ENCODE measurements around the gene C20orf173. TPM values are rescaled to one million over a fixed set of nuclear protein-coding genes. Genes with fewer than 3 reads are reported as not detected.

C20orf173 gene
- total RNA-seq, 2 experiments from 2014 or later = not detected

- Mint-ChIP-seq H3K4me3 (no peak overlapping the region), H3K27ac (no peak overlapping the region), H3K36me3 (ENCODE audit: low read depth) (peaks cover 63% of the 10 kb centered on the region), H3K4me1 (ENCODE audit: low read depth) (peaks cover under 1% of the 10 kb centered on the region), H3K9me3 (no peaks in the 10 kb centered on the region), H3K27me3 (no peaks in the 10 kb centered on the region)
- DNase-seq = no peak
- TF ChIP-seq CTCF (IDR thresholded peaks at IDR 0.05) = no peak
- ChIA-PET POLR2A (interaction anchor here (0.7 to 1.7 kb wide), 5 partner anchors 8 to 244 kb away, joined by 3 read pairs; no protein-coding TSS in a partner anchor), CTCF (interaction anchor here (1.0 kb wide), 2 partner anchors 8 to 18 kb away, joined by 3 to 5 read pairs; no protein-coding TSS in a partner anchor)
- ATAC-seq = no peak
- intact Hi-C loops (cut with micrococcal nuclease) = no loop called here
These were observed 30.2 kb downstream of the C20orf173 start for GRCh38 chr20:35499271-35499670.

- intact Hi-C loops (cut with micrococcal nuclease) = no loop called here
- DNase-seq = no peak
- no peak for ATAC-seq
- no peak overlapping the region for H3K27ac Mint-ChIP-seq
- CTCF ChIA-PET = interaction anchor here (4.8 kb wide), 1 partner anchor 35 kb away, joined by 21 read pairs; no protein-coding TSS in a partner anchor
- POLR2A ChIA-PET = interaction anchor here (0.7 to 1.6 kb wide), 3 partner anchors 9 to 44 kb away, joined by 3 to 5 read pairs (median 3); partner anchors contain the start of gene ERGIC3
- no peaks in the 10 kb centered on the region for H3K27me3 Mint-ChIP-seq
- no peaks in the 10 kb centered on the region for H3K9me3 Mint-ChIP-seq
- peaks cover 2% of the 10 kb centered on the region for H3K4me1 Mint-ChIP-seq (ENCODE audit: low read depth)
- H3K36me3 Mint-ChIP-seq (ENCODE audit: low read depth) = peaks cover 58% of the 10 kb centered on the region
- no peak overlapping the region for H3K4me3 Mint-ChIP-seq
- no peak for TF ChIP-seq CTCF (IDR thresholded peaks at IDR 0.05)
These were observed 31.7 kb downstream of the C20orf173 start for GRCh38 chr20:35497780-35498189.

GRCh38 chr20:35497320-35497719, 32.1 kb downstream of the C20orf173 start:
- Mint-ChIP-seq H3K36me3 (ENCODE audit: low read depth) (peaks cover 57% of the 10 kb centered on the region), H3K4me3 (no peak overlapping the region), H3K9me3 (no peaks in the 10 kb centered on the region), H3K27me3 (no peaks in the 10 kb centered on the region), H3K27ac (no peak overlapping the region), H3K4me1 (ENCODE audit: low read depth) (peaks cover 7% of the 10 kb centered on the region)
- ChIA-PET POLR2A (interaction anchor here (0.6 to 1.6 kb wide), 4 partner anchors 8 to 1461 kb away, joined by 3 to 5 read pairs (median 3); partner anchors contain the start of gene ERGIC3), CTCF (interaction anchor here (4.8 kb wide), 1 partner anchor 34 kb away, joined by 21 read pairs; no protein-coding TSS in a partner anchor)
- ATAC-seq (no peak), DNase-seq (no peak)
- no peak for TF ChIP-seq CTCF (IDR thresholded peaks at IDR 0.05)
- intact Hi-C loops (cut with micrococcal nuclease) = no loop called here

- Mint-ChIP-seq H3K27ac (no peak overlapping the region), H3K36me3 (ENCODE audit: low read depth) (peaks cover 60% of the 10 kb centered on the region), H3K4me3 (no peak overlapping the region), H3K27me3 (no peaks in the 10 kb centered on the region), H3K4me1 (ENCODE audit: low read depth) (peaks cover 14% of the 10 kb centered on the region), H3K9me3 (no peaks in the 10 kb centered on the region)
- no peak for TF ChIP-seq CTCF (IDR thresholded peaks at IDR 0.05)
- intact Hi-C loops (cut with micrococcal nuclease) = no loop called here
- POLR2A ChIA-PET = interaction anchor here (0.5 to 1.2 kb wide), 4 partner anchors 9 to 339 kb away, joined by 3 to 6 read pairs (median 3); no protein-coding TSS in a partner anchor
- CTCF ChIA-PET = interaction anchor here (4.8 kb wide), 1 partner anchor 33 kb away, joined by 21 read pairs; no protein-coding TSS in a partner anchor
- ATAC-seq (no peak), DNase-seq (no peak)
These were observed 33.0 kb downstream of the C20orf173 start for GRCh38 chr20:35496481-35496880.

GRCh38 chr20:35492352-35492751, 37.1 kb downstream of the C20orf173 start:
- Mint-ChIP-seq H3K27me3 (no peaks in the 10 kb centered on the region), H3K27ac (peak overlapping the region; percentile 100), H3K36me3 (ENCODE audit: low read depth) (peaks cover 59% of the 10 kb centered on the region), H3K9me3 (no peaks in the 10 kb centered on the region), H3K4me1 (ENCODE audit: low read depth) (peaks cover 40% of the 10 kb centered on the region), H3K4me3 (peak overlapping the region; percentile 100)
- DNase-seq (no peak), ATAC-seq (no peak)
- CTCF ChIA-PET = interaction anchor here (2.3 kb wide), 1 partner anchor 10 kb away, joined by 7 read pairs; no protein-coding TSS in a partner anchor
- intact Hi-C loops (cut with micrococcal nuclease) = no loop called here
- POLR2A ChIA-PET = interaction anchor here (1.0 to 3.1 kb wide), 4 partner anchors 10 to 208 kb away, joined by 3 to 19 read pairs (median 4); partner anchors contain the start of genes CEP250 and EIF6
- TF ChIP-seq CTCF (IDR thresholded peaks at IDR 0.05) = no peak
